H9 (cell line): Measurements from ENCODE around the gene HECA. TPM values are rescaled to one million over a fixed set of nuclear protein-coding genes. Genes with fewer than 3 reads are reported as not detected.

Experiments
- DNase-seq: peaks from one replicate; pipeline ENCODE4 v3.0.0-alpha.2; 2017
- H2AFZ ChIP-seq: one replicate; pipeline ENCODE4 v1.6.1; 2013; ENCODE audit warnings: mild to moderate bottlenecking, low read length, control low read depth, moderate library complexity
- H2AK5ac ChIP-seq: 2 replicates; pipeline ENCODE4 v1.6.1; 2013; ENCODE audit warnings: low read length, control low read depth, mixed read lengths; ENCODE audit not compliant: insufficient read length
- H2BK120ac ChIP-seq: one replicate; pipeline ENCODE4 v1.6.1; 2013; ENCODE audit warnings: low read depth, mild to moderate bottlenecking, low read length, control low read depth, inconsistent platforms; ENCODE audit not compliant: poor library complexity, severe bottlenecking
- H2BK12ac ChIP-seq: 2 replicates; pipeline ENCODE4 v1.6.1; 2013; ENCODE audit warnings: low read length, control low read depth, mixed read lengths, low read depth; ENCODE audit not compliant: insufficient read length
- H2BK15ac ChIP-seq: 2 replicates; pipeline ENCODE4 v1.6.1; 2013; ENCODE audit warnings: low read depth, low read length, control low read depth
- H2BK20ac ChIP-seq: one replicate; pipeline ENCODE4 v1.6.1; 2013; ENCODE audit warnings: low read depth, mild to moderate bottlenecking, low read length, control low read depth, inconsistent platforms; ENCODE audit not compliant: poor library complexity, severe bottlenecking
- H2BK5ac ChIP-seq: 2 replicates; pipeline ENCODE4 v1.6.1; 2013; ENCODE audit warnings: low read length, control low read depth, mixed read lengths; ENCODE audit not compliant: insufficient read length
- H3K14ac ChIP-seq: 2 replicates; pipeline ENCODE4 v1.6.1; 2013; ENCODE audit warnings: low read length, control low read depth; ENCODE audit not compliant: insufficient read depth
- H3K18ac ChIP-seq: 2 replicates; pipeline ENCODE4 v1.6.1; 2013; ENCODE audit warnings: low read depth, mild to moderate bottlenecking, mixed read lengths, low read length, control low read depth; ENCODE audit not compliant: insufficient read length
- H3K23ac ChIP-seq: 2 replicates; pipeline ENCODE4 v1.6.1; 2013; ENCODE audit warnings: low read length, control low read depth, mixed read lengths, low read depth; ENCODE audit not compliant: insufficient read length
- H3K23me2 ChIP-seq: 2 replicates; pipeline ENCODE4 v1.6.1; 2013; ENCODE audit warnings: low read depth, mild to moderate bottlenecking, mixed read lengths, low read length, control low read depth; ENCODE audit not compliant: insufficient read length, poor library complexity, severe bottlenecking
- H3K27ac ChIP-seq: 2 replicates; pipeline ENCODE4 v1.5.1; 2013; ENCODE audit warnings: low read length, control low read depth, mixed read lengths, low read depth; ENCODE audit not compliant: insufficient read length
- H3K27me3 ChIP-seq: 2 replicates; pipeline ENCODE4 v1.6.1; 2013; ENCODE audit warnings: low read length, control low read depth, inconsistent platforms; ENCODE audit not compliant: insufficient read depth
- H3K4ac ChIP-seq: 2 replicates; pipeline ENCODE4 v1.6.1; 2013; ENCODE audit warnings: low read depth, mild to moderate bottlenecking, control low read depth, inconsistent platforms, low read length, moderate library complexity
- H3K4me1 ChIP-seq: 2 replicates; pipeline ENCODE4 v1.6.1; 2013; ENCODE audit warnings: low read length, control low read depth, inconsistent platforms; ENCODE audit not compliant: insufficient read depth
- H3K4me2 ChIP-seq: 2 replicates; pipeline ENCODE4 v1.6.1; 2013; ENCODE audit warnings: low read length, control low read depth, mixed read lengths; ENCODE audit not compliant: insufficient read length, insufficient read depth
- H3K56ac ChIP-seq: 2 replicates; pipeline ENCODE4 v1.6.1; 2013; ENCODE audit warnings: low read depth, mild to moderate bottlenecking, mixed read lengths, low read length, control low read depth; ENCODE audit not compliant: insufficient read length
- H3K79me1 ChIP-seq: 2 replicates; pipeline ENCODE4 v1.6.1; 2013; ENCODE audit warnings: low read depth, mild to moderate bottlenecking, moderate library complexity, low read length, control low read depth, inconsistent platforms; ENCODE audit not compliant: insufficient read depth, poor library complexity, severe bottlenecking
- H3K79me2 ChIP-seq: 2 replicates; pipeline ENCODE4 v1.6.1; 2013; ENCODE audit warnings: low read length, control low read depth, inconsistent platforms; ENCODE audit not compliant: insufficient read depth
- H3K9ac ChIP-seq: 2 replicates; pipeline ENCODE4 v1.6.1; 2013; ENCODE audit warnings: low read length, control low read depth, mixed read lengths; ENCODE audit not compliant: insufficient read length; ENCODE audit errors: extremely low read depth
- H3K9me3 ChIP-seq: one replicate; pipeline ENCODE4 v1.6.1; 2013; ENCODE audit warnings: low read depth, low read length, inconsistent platforms; ENCODE audit not compliant: control insufficient read depth
- H3T11ph ChIP-seq: one replicate; pipeline ENCODE4 v1.6.1; 2013; ENCODE audit warnings: mild to moderate bottlenecking, low read length, control low read depth, inconsistent platforms
- H4K20me1 ChIP-seq: one replicate; pipeline ENCODE4 v1.6.1; 2013; ENCODE audit not compliant: control insufficient read depth, insufficient read length, insufficient read depth
- H4K5ac ChIP-seq: 2 replicates; pipeline ENCODE4 v1.6.1; 2013; ENCODE audit warnings: low read depth, mild to moderate bottlenecking, mixed read lengths, low read length, control low read depth; ENCODE audit not compliant: insufficient read length
- H4K8ac ChIP-seq: replicated peaks from 2 replicates; pipeline ENCODE4 v1.6.1; 2013; ENCODE audit warnings: low read length, control low read depth, mixed read lengths, low read depth; ENCODE audit not compliant: insufficient read length
- H4K91ac ChIP-seq: 2 replicates; pipeline ENCODE4 v1.6.1; 2013; ENCODE audit warnings: low read depth, mild to moderate bottlenecking, moderate library complexity, mixed read lengths, low read length, control low read depth; ENCODE audit not compliant: insufficient read length
- H3K27ac Mint-ChIP-seq, 3 experiments: 2 replicates in 2 of 3; 3 replicates in 1 of 3; pipeline ENCODE4 v1.8.0; 2020 to 2021; ENCODE audit warnings: mixed read lengths in 3 of 3, mild to moderate bottlenecking in 1 of 3, moderate library complexity in 1 of 3
- H3K27me3 Mint-ChIP-seq: 2 replicates; pipeline ENCODE4 v1.8.0; 2021; ENCODE audit warnings: low read depth, mild to moderate bottlenecking, moderate library complexity, mixed read lengths
- H3K36me3 Mint-ChIP-seq, 3 experiments: 2 replicates in 2 of 3; 3 replicates in 1 of 3; pipeline ENCODE4 v1.8.0; 2020 to 2021; ENCODE audit warnings: low read depth in 3 of 3, mixed read lengths in 3 of 3; ENCODE audit not compliant: insufficient read depth in 1 of 3
- H3K4me1 Mint-ChIP-seq, 2 experiments: 2 replicates each; pipeline ENCODE4 v1.8.0; 2020; ENCODE audit warnings: mixed read lengths in 2 of 2
- H3K4me3 Mint-ChIP-seq, 2 experiments: 2 replicates in 1 of 2; 3 replicates in 1 of 2; pipeline ENCODE4 v1.8.0; 2020 to 2021; ENCODE audit warnings: mild to moderate bottlenecking in 2 of 2, mixed read lengths in 2 of 2, moderate library complexity in 1 of 2
- H3K9me3 Mint-ChIP-seq, 2 experiments: 2 replicates in 1 of 2; 3 replicates in 1 of 2; pipeline ENCODE4 v1.8.0; 2020; ENCODE audit warnings: mild to moderate bottlenecking in 2 of 2, mixed read lengths in 2 of 2, moderate library complexity in 1 of 2
- WGBS: extraction: QIAGEN DNeasy Blood & Tissue Kit; methylation state at CpG from one replicate; pipeline ENCODE4 v1.1.7; 2013; ENCODE audit warnings: missing lambda C conversion rate, low lambda C conversion rate, mixed read lengths; ENCODE audit not compliant: insufficient read length; ENCODE audit errors: extremely low coverage; 5-methylcytosine and 5-hydroxymethylcytosine counted together
- total RNA-seq: library from RNA; stranded (reverse); gene quantifications from 2 replicates; pipeline ENCODE4 v1.2.1, GENCODE V29; 2021
- TF ChIP-seq, protein P1 (sequence below): fragments of 200-600 bp; sonication (generic); conservative IDR thresholded peaks from 3 replicates; pipeline ENCODE4 v1.8.0; 2021; ENCODE audit warnings: antibody characterized with exemption, mild to moderate bottlenecking

The HECA gene
- total RNA-seq, 1 experiment from 2014 or later = 4.8 TPM

DNA sequence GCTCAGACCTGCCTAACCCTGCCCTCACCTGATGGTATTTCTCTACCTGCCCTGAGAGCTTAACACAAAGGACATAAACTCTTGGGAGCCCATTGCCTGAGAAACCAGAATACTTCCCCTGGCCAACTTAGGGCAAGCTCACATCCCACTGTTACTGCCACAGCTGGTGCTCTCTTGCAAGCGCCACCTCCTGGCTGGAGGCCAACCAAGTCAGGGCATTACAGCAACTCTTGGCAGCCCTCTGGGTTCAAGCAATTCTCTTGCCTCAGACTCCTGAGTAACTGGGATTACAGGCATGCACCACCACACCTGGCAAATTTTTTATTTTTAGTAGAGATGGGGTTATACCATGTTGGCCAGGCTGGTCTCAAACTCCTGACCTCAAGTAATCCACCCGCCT, 70.1 kb downstream of the HECA start:
- H3K4ac ChIP-seq = no peak overlapping the region
- no CpG with 5 or more reads among the region's 2 CpGs for WGBS

More for the DNA sequence above, 70.1 kb downstream of the HECA start:
- Histone ChIP-seq H3K14ac (no peak overlapping the region), H4K20me1 (no peaks in the 10 kb centered on the region), H3K27ac (no peak overlapping the region), H2AFZ (no peak overlapping the region), H2BK5ac (no peak overlapping the region), H3K27me3 (no peaks in the 10 kb centered on the region), H3K79me2 (no peaks in the 10 kb centered on the region), H2AK5ac (no peak overlapping the region), H3K79me1 (no peaks in the 10 kb centered on the region), H4K8ac (no peak overlapping the region), H3K4me2 (no peak overlapping the region), H3T11ph (no peak overlapping the region), H4K5ac (no peak overlapping the region), H2BK20ac (no peak overlapping the region), H2BK15ac (no peak overlapping the region), H3K4me1 (no peaks in the 10 kb centered on the region), H2BK120ac (no peak overlapping the region), H3K23me2 (no peaks in the 10 kb centered on the region), H4K91ac (no peak overlapping the region), H2BK12ac (no peak overlapping the region), H3K9me3 (no peaks in the 10 kb centered on the region), H3K9ac (no peak overlapping the region), H3K56ac (no peak overlapping the region), H3K18ac (no peak overlapping the region), H3K23ac (no peak overlapping the region)
- H3K27ac Mint-ChIP-seq = no peak overlapping the region
- H3K4me3 Mint-ChIP-seq = no peak overlapping the region
- no peak for DNase-seq
- TF ChIP-seq, protein P1, sequence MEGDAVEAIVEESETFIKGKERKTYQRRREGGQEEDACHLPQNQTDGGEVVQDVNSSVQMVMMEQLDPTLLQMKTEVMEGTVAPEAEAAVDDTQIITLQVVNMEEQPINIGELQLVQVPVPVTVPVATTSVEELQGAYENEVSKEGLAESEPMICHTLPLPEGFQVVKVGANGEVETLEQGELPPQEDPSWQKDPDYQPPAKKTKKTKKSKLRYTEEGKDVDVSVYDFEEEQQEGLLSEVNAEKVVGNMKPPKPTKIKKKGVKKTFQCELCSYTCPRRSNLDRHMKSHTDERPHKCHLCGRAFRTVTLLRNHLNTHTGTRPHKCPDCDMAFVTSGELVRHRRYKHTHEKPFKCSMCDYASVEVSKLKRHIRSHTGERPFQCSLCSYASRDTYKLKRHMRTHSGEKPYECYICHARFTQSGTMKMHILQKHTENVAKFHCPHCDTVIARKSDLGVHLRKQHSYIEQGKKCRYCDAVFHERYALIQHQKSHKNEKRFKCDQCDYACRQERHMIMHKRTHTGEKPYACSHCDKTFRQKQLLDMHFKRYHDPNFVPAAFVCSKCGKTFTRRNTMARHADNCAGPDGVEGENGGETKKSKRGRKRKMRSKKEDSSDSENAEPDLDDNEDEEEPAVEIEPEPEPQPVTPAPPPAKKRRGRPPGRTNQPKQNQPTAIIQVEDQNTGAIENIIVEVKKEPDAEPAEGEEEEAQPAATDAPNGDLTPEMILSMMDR = 0 out of 3 replicates have a peak, but pooled peaks have one; percentile 15
- H3K27me3 Mint-ChIP-seq = no peaks in the 10 kb centered on the region; the same call in 1 of the 2 replicates
- H3K9me3 Mint-ChIP-seq = peaks cover 42 to 46% of the 10 kb centered on the region in 2 experiments
- H3K36me3 Mint-ChIP-seq = peaks cover 13 to 35% (median 25%) of the 10 kb centered on the region in 3 experiments
- no peaks in the 10 kb centered on the region for H3K4me1 Mint-ChIP-seq
